Activated T-cell treated with anti-CD3 and anti-CD28 coated beads, Interleukin-2, amount 50 U/mL, for 4 hours (primary cell): Measurements from ENCODE around the gene CARD19. TPM values are rescaled to one million over a fixed set of nuclear protein-coding genes. Genes with fewer than 3 reads are reported as not detected.
"Not testable (repeated sequence)": the region's sequence is repeated elsewhere in the genome, so short reads cannot be mapped to it uniquely, and the experiment has no call there.

Experiments
- ATAC-seq, 2 donors: fragments of 200-7000 bp; cut with Tn5 transposase; one replicate each; pipeline ENCODE4 v1.10.0; 2021
- DNase-seq: peaks from one replicate; pipeline ENCODE4 v3.0.0-alpha.2; 2020
- H3K27me3 Mint-ChIP-seq: one replicate; pipeline ENCODE4 v1.8.0; 2021; ENCODE audit warnings: low read depth, mixed read lengths
- H3K36me3 Mint-ChIP-seq: one replicate; pipeline ENCODE4 v1.8.0; 2022; ENCODE audit warnings: mixed read lengths; ENCODE audit not compliant: insufficient read depth
- H3K4me1 Mint-ChIP-seq: one replicate; pipeline ENCODE4 v1.8.0; 2021; ENCODE audit warnings: low read depth, mixed read lengths
- H3K4me3 Mint-ChIP-seq: one replicate; pipeline ENCODE4 v1.8.0; 2021; ENCODE audit warnings: mild to moderate bottlenecking, moderate library complexity, mixed read lengths
- H3K9me3 Mint-ChIP-seq: one replicate; pipeline ENCODE4 v1.8.0; 2021; ENCODE audit warnings: mixed read lengths
- total RNA-seq, 3 donors: library from RNA; stranded (reverse); gene quantifications; one replicate each; pipeline ENCODE4 v1.2.1, GENCODE V29; 2021

Gene CARD19
- total RNA-seq, 3 donors from 2014 or later, result 25.5 to 33.8 (median 28.4) TPM

GRCh38 chr9:93114169-93114983 is 18.4 kb downstream of the CARD19 start:
- Mint-ChIP-seq H3K36me3 (peaks cover 7% of the 10 kb centered on the region), H3K4me3 (no peak overlapping the region), H3K27me3 (no peaks in the 10 kb centered on the region), H3K9me3 (no peaks in the 10 kb centered on the region), H3K4me1 (peaks cover 13% of the 10 kb centered on the region)
- no peak for DNase-seq
- no peak for ATAC-seq

GRCh38 chr9:93114984-93115335 is 18.9 kb downstream of the CARD19 start:
- ATAC-seq, result no peak
- Mint-ChIP-seq H3K9me3 (no peaks in the 10 kb centered on the region), H3K36me3 (peaks cover 8% of the 10 kb centered on the region), H3K27me3 (no peaks in the 10 kb centered on the region), H3K4me3 (no peak overlapping the region), H3K4me1 (peaks cover 19% of the 10 kb centered on the region)
- DNase-seq, result no peak

- DNase-seq, result no peak
- peaks cover 25% of the 10 kb centered on the region for H3K4me1 Mint-ChIP-seq
- no peaks in the 10 kb centered on the region for H3K9me3 Mint-ChIP-seq
- peaks cover 12% of the 10 kb centered on the region for H3K36me3 Mint-ChIP-seq
- H3K4me3 Mint-ChIP-seq, result no peak overlapping the region
- H3K27me3 Mint-ChIP-seq, result no peaks in the 10 kb centered on the region
- ATAC-seq, result no peak
Measured at GRCh38 chr9:93115486-93116071, 19.6 kb downstream of the CARD19 start.

- peaks cover 11% of the 10 kb centered on the region for H3K36me3 Mint-ChIP-seq
- no peak for DNase-seq
- H3K4me1 Mint-ChIP-seq, result peaks cover 23% of the 10 kb centered on the region
- no peak for ATAC-seq
- no peak overlapping the region for H3K4me3 Mint-ChIP-seq
- H3K27me3 Mint-ChIP-seq, result no peaks in the 10 kb centered on the region
- H3K9me3 Mint-ChIP-seq, result no peaks in the 10 kb centered on the region
Measured at GRCh38 chr9:93116072-93116961, 20.3 kb downstream of the CARD19 start.

GRCh38 chr9:93117521-93117920 is 21.5 kb downstream of the CARD19 start:
- Mint-ChIP-seq H3K36me3 (peaks cover 15% of the 10 kb centered on the region), H3K4me1 (peaks cover 23% of the 10 kb centered on the region)
- not testable (repeated sequence) for H3K9me3 Mint-ChIP-seq, H3K27me3 Mint-ChIP-seq, DNase-seq, ATAC-seq, H3K4me3 Mint-ChIP-seq

GRCh38 chr9:93117924-93118862 is 22.2 kb downstream of the CARD19 start:
- DNase-seq (no peak), ATAC-seq (no peak)
- H3K4me3 Mint-ChIP-seq, result no peak overlapping the region

GRCh38 chr9:93118863-93119702 is 23.1 kb downstream of the CARD19 start:
- DNase-seq, result no peak
- H3K27me3 Mint-ChIP-seq, result no peaks in the 10 kb centered on the region
- H3K36me3 Mint-ChIP-seq, result peaks cover 13% of the 10 kb centered on the region
- H3K4me1 Mint-ChIP-seq, result peaks cover 20% of the 10 kb centered on the region
- no peaks in the 10 kb centered on the region for H3K9me3 Mint-ChIP-seq
- H3K4me3 Mint-ChIP-seq, result no peak overlapping the region
- no peak for ATAC-seq

More at GRCh38 chr9:93117924-93118862, 22.2 kb downstream of the CARD19 start:
- H3K9me3 Mint-ChIP-seq, result no peaks in the 10 kb centered on the region
- H3K27me3 Mint-ChIP-seq, result no peaks in the 10 kb centered on the region
- peaks cover 21% of the 10 kb centered on the region for H3K4me1 Mint-ChIP-seq
- peaks cover 13% of the 10 kb centered on the region for H3K36me3 Mint-ChIP-seq

GRCh38 chr9:93119703-93119952 is 23.6 kb downstream of the CARD19 start:
- no peak for DNase-seq
- no peaks in the 10 kb centered on the region for H3K27me3 Mint-ChIP-seq
- no peak for ATAC-seq
- peaks cover 15% of the 10 kb centered on the region for H3K36me3 Mint-ChIP-seq
- no peaks in the 10 kb centered on the region for H3K9me3 Mint-ChIP-seq
- H3K4me1 Mint-ChIP-seq, result peaks cover 19% of the 10 kb centered on the region
- no peak overlapping the region for H3K4me3 Mint-ChIP-seq

- DNase-seq, result no peak
- H3K36me3 Mint-ChIP-seq, result peaks cover 18% of the 10 kb centered on the region
- H3K9me3 Mint-ChIP-seq, result no peaks in the 10 kb centered on the region
- peaks cover 17% of the 10 kb centered on the region for H3K4me1 Mint-ChIP-seq
- peak overlapping the region; percentile 29 for H3K4me3 Mint-ChIP-seq
- no peaks in the 10 kb centered on the region for H3K27me3 Mint-ChIP-seq
- ATAC-seq, result peak; percentile 64 to 73
Measured at GRCh38 chr9:93119953-93120845, 24.2 kb downstream of the CARD19 start.

GRCh38 chr9:93120846-93121315 is 24.9 kb downstream of the CARD19 start:
- Mint-ChIP-seq H3K27me3 (no peaks in the 10 kb centered on the region), H3K36me3 (peaks cover 18% of the 10 kb centered on the region), H3K9me3 (no peaks in the 10 kb centered on the region), H3K4me3 (no peak overlapping the region), H3K4me1 (peaks cover 20% of the 10 kb centered on the region)
- ATAC-seq (no peak), DNase-seq (no peak)

GRCh38 chr9:93121316-93122241 is 25.6 kb downstream of the CARD19 start:
- H3K4me1 Mint-ChIP-seq, result peaks cover 27% of the 10 kb centered on the region
- H3K36me3 Mint-ChIP-seq, result peaks cover 18% of the 10 kb centered on the region
- H3K4me3 Mint-ChIP-seq, result no peak overlapping the region
- no peaks in the 10 kb centered on the region for H3K27me3 Mint-ChIP-seq
- DNase-seq (no peak), ATAC-seq (no peak)
- H3K9me3 Mint-ChIP-seq, result no peaks in the 10 kb centered on the region
